Measurements from ENCODE around the gene FBXO41. TPM values are rescaled to one million over a fixed set of nuclear protein-coding genes. Genes with fewer than 3 reads are reported as not detected.

The FBXO41 gene
- total RNA-seq, 1 donor from 2014 or later, result 10.1 TPM

GRCh38 chr2:73255907-73256617 lies 28.2 kb downstream of the FBXO41 start:
- Mint-ChIP-seq H3K27me3 (ENCODE audit: low read depth, unreplicated experiment) (no peaks in the 10 kb centered on the region), H3K4me1 (ENCODE audit: low read depth, unreplicated experiment) (no peaks in the 10 kb centered on the region), H3K36me3 (ENCODE audit: low read depth, unreplicated experiment) (peaks cover 18% of the 10 kb centered on the region), H3K27ac (ENCODE audit: unreplicated experiment) (no peak overlapping the region), H3K4me3 (ENCODE audit: unreplicated experiment) (no peak overlapping the region), H3K9me3 (ENCODE audit: unreplicated experiment) (no peaks in the 10 kb centered on the region)
- Histone ChIP-seq H3K4me1 (ENCODE audit: insufficient read depth, low read length) (no peaks in the 10 kb centered on the region), H3K36me3 (ENCODE audit: insufficient read depth, low read length) (peaks cover 22% of the 10 kb centered on the region), H3K79me2 (ENCODE audit: insufficient read depth, low read length) (no peaks in the 10 kb centered on the region), H3K27me3 (ENCODE audit: insufficient read depth, low read length) (no peaks in the 10 kb centered on the region), H4K20me1 (ENCODE audit: insufficient read depth, low read length) (peaks cover 47% of the 10 kb centered on the region), H3K27ac (ENCODE audit: low read depth, low read length) (no peak overlapping the region), H3K9ac (ENCODE audit: low read length) (no peak overlapping the region), H3K9me3 (ENCODE audit: insufficient read depth, low read depth, low read length) (no peaks in the 10 kb centered on the region), H3K4me3 (ENCODE audit: insufficient read depth, low read depth, low read length) (no peak overlapping the region), H2AFZ (ENCODE audit: low read depth, low read length) (no peak overlapping the region), H3K4me2 (ENCODE audit: low read length) (no peak overlapping the region)
- FAIRE-seq (no peak), DNase-seq (ENCODE audit: low read depth) (no peak)
- no peak for TF ChIP-seq EZH2 (IDR thresholded peaks at IDR 0.05; ENCODE audit: insufficient read depth, low read length)
- TF ChIP-seq, protein P1, sequence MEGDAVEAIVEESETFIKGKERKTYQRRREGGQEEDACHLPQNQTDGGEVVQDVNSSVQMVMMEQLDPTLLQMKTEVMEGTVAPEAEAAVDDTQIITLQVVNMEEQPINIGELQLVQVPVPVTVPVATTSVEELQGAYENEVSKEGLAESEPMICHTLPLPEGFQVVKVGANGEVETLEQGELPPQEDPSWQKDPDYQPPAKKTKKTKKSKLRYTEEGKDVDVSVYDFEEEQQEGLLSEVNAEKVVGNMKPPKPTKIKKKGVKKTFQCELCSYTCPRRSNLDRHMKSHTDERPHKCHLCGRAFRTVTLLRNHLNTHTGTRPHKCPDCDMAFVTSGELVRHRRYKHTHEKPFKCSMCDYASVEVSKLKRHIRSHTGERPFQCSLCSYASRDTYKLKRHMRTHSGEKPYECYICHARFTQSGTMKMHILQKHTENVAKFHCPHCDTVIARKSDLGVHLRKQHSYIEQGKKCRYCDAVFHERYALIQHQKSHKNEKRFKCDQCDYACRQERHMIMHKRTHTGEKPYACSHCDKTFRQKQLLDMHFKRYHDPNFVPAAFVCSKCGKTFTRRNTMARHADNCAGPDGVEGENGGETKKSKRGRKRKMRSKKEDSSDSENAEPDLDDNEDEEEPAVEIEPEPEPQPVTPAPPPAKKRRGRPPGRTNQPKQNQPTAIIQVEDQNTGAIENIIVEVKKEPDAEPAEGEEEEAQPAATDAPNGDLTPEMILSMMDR (IDR thresholded peaks at IDR 0.05; ENCODE audit: insufficient read depth, low read depth, low read length), result no peak

DNA sequence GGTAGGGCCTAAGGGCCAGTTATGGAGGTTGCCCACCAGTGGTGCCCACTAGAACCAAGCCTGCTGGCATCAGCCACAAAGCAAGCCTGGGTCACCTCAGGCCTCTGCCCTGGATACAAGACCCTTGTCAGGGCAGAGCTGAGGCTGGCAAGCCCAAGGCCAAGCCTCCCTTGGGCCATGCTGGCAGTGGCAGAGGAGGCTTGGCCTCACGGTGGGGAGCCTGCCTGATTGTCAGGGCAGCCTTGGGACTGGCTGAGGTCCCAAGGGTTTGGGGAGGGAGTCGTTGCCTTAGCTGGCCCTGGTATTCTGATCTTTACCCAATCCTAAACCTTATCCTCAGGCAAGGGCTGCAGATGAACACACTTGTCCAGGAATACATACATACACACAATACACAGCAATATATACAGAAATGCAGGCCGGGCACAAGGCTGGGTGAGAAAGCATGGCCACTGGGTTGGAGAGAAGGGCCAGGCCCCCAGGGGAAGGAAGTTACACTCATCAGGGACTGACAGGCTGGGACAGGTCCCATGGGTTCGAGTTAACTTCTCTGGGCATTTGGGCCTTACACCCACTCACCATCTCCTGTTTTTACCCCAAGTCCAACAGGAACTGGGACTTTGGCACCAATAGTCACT lies 29.2 kb downstream of the FBXO41 start:
- Histone ChIP-seq H3K9me3 (ENCODE audit: insufficient read depth, low read depth, low read length) (no peaks in the 10 kb centered on the region), H3K9ac (ENCODE audit: low read length) (no peak overlapping the region), H3K27me3 (ENCODE audit: insufficient read depth, low read length) (no peaks in the 10 kb centered on the region), H3K36me3 (ENCODE audit: insufficient read depth, low read length) (peaks cover 31% of the 10 kb centered on the region), H4K20me1 (ENCODE audit: insufficient read depth, low read length) (peaks cover 55% of the 10 kb centered on the region), H2AFZ (ENCODE audit: low read depth, low read length) (no peak overlapping the region), H3K79me2 (ENCODE audit: insufficient read depth, low read length) (no peaks in the 10 kb centered on the region), H3K4me2 (ENCODE audit: low read length) (no peak overlapping the region), H3K4me1 (ENCODE audit: insufficient read depth, low read length) (no peaks in the 10 kb centered on the region), H3K27ac (ENCODE audit: low read depth, low read length) (no peak overlapping the region), H3K4me3 (ENCODE audit: insufficient read depth, low read depth, low read length) (no peak overlapping the region)
- H3K27ac Mint-ChIP-seq (ENCODE audit: unreplicated experiment), result no peak overlapping the region
- no peaks in the 10 kb centered on the region for H3K27me3 Mint-ChIP-seq (ENCODE audit: low read depth, unreplicated experiment)
- FAIRE-seq (no peak), DNase-seq (ENCODE audit: low read depth) (no peak)
- peaks cover 21% of the 10 kb centered on the region for H3K36me3 Mint-ChIP-seq (ENCODE audit: low read depth, unreplicated experiment)
- TF ChIP-seq, protein P1 (IDR thresholded peaks at IDR 0.05; ENCODE audit: insufficient read depth, low read depth, low read length), result no peak
- H3K4me3 Mint-ChIP-seq (ENCODE audit: unreplicated experiment), result no peak overlapping the region
- H3K4me1 Mint-ChIP-seq (ENCODE audit: low read depth, unreplicated experiment), result no peaks in the 10 kb centered on the region
- H3K9me3 Mint-ChIP-seq (ENCODE audit: unreplicated experiment), result no peaks in the 10 kb centered on the region

Data from astrocyte (in vitro differentiated cells and primary cell).